Neural crest cell (in vitro differentiated cells): Measurements from ENCODE around the gene NOL12. TPM values are rescaled to one million over a fixed set of nuclear protein-coding genes. Genes with fewer than 3 reads are reported as not detected.
"Not testable (repeated sequence)": the region's sequence is repeated elsewhere in the genome, so short reads cannot be mapped to it uniquely, and the experiment has no call there.

Experiments used
- DNase-seq: peaks from one replicate; pipeline ENCODE4 v3.0.0; 2021; ENCODE audit warnings: low read depth, mixed read lengths, low spot score
- H3K27ac Mint-ChIP-seq: one replicate; pipeline ENCODE4 v1.8.0; 2021; ENCODE audit warnings: mild to moderate bottlenecking, mixed read lengths; ENCODE audit not compliant: unreplicated experiment
- H3K27me3 Mint-ChIP-seq: 2 replicates; pipeline ENCODE4 v1.8.0; 2021; ENCODE audit warnings: low read depth, mild to moderate bottlenecking, mixed read lengths
- H3K36me3 Mint-ChIP-seq: 2 replicates; pipeline ENCODE4 v1.8.0; 2021; ENCODE audit warnings: low read depth, mild to moderate bottlenecking, mixed read lengths
- H3K4me1 Mint-ChIP-seq: 2 replicates; pipeline ENCODE4 v1.8.0; 2021; ENCODE audit warnings: mixed read lengths
- H3K4me3 Mint-ChIP-seq: one replicate; pipeline ENCODE4 v1.8.0; 2021; ENCODE audit warnings: mild to moderate bottlenecking, mixed read lengths
- H3K9me3 Mint-ChIP-seq: 2 replicates; pipeline ENCODE4 v1.8.0; 2021; ENCODE audit warnings: mixed read lengths
- CTCF ChIP-seq: fragments of 200-600 bp; sonication (generic); conservative IDR thresholded peaks from 2 replicates; pipeline ENCODE4 v1.5.0; 2021; ENCODE audit warnings: antibody characterized with exemption, mild to moderate bottlenecking
- total RNA-seq: library from RNA; stranded (reverse); gene quantifications from 2 replicates; pipeline ENCODE4 v1.2.1, GENCODE V29; 2021

NOL12 gene
- total RNA-seq, 1 donor from 2014 or later, result 43.3 TPM

DNA sequence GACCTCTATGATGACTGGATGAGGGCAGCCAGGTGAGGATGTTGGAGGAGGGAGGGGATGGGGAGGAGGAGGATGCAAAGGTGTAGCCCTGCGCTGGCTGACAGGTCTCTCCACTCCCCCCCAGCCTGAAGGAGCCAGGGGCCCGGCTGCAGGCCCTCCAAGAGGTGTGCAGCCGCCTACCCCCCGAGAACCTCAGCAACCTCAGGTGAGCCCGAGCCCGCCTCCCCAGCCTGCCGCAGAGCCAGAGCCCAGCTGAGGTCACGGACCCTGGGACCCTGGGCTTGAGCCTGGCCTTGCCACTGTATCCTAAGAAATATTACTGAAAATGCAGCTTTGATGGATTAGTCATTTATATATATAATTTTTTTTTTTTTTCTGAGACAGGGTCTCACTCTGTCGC, 38.8 kb upstream of the NOL12 start:
- H3K27me3 Mint-ChIP-seq, result no peaks in the 10 kb centered on the region
- no peak for TF ChIP-seq CTCF
- peaks cover 2% of the 10 kb centered on the region for H3K36me3 Mint-ChIP-seq
- H3K4me1 Mint-ChIP-seq, result peaks cover 8% of the 10 kb centered on the region
- no peaks in the 10 kb centered on the region for H3K9me3 Mint-ChIP-seq
- no peak overlapping the region for H3K4me3 Mint-ChIP-seq
- H3K27ac Mint-ChIP-seq, result no peak overlapping the region
- no peak for DNase-seq

DNA sequence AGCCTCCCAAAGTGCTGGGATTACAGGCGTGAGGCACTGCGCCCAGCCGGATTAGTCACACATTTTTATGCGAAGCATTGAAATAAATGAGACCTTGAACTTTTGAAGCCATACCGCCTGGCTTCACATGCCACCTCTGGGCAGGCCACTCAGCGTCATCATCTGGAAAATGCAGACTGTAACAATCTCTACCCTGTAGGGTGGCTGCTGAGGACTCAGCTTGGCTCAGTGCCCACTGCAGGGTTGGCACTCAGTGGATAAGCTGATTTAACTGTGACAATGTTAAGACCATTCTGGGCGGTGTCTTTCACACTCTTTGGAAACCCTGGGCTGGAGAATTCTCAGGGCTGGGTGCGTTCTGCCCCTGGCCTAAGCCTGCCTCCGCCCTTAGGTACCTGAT, 38.2 kb upstream of the NOL12 start:
- DNase-seq, result no peak
- H3K4me3 Mint-ChIP-seq, result no peak overlapping the region
- H3K9me3 Mint-ChIP-seq, result no peaks in the 10 kb centered on the region
- no peak overlapping the region for H3K27ac Mint-ChIP-seq
- H3K27me3 Mint-ChIP-seq, result no peaks in the 10 kb centered on the region
- H3K36me3 Mint-ChIP-seq, result peaks cover 2% of the 10 kb centered on the region
- no peak for TF ChIP-seq CTCF
- H3K4me1 Mint-ChIP-seq, result peaks cover 8% of the 10 kb centered on the region

DNA sequence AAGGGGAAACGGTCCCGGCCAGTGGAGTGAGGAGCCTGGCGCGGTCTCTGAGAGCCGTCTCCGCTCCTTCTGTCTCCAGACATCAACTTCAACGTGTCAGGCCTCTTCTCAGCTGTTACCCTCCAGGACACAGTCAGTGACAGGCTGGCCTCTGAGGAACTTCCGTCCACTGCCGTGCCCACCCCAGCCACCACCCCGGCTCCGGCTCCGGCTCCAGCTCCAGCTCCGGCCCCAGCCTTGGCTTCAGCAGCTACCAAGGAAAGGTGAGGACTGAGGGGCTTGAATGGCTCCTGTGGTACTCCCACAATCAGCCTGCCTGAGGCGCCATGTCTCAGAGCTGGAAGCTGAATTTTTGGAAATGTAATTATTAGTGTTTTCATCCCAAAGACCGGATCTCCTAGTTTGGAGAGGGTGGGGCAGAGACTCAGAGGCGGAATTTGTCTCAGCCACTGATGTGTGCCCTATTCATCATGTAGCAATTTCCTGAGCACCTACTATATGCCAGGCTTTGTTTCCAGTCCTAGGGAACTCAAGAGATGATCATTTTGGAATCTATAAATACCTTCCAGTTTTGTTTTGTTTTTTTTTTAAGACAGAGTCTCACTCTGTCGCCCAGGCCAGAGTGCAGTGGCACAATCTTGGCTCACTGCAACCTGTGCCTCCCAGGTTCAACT, 35.5 kb upstream of the NOL12 start:
- Mint-ChIP-seq H3K27me3 (no peaks in the 10 kb centered on the region), H3K36me3 (no peaks in the 10 kb centered on the region), H3K4me3 (no peak overlapping the region), H3K4me1 (no peaks in the 10 kb centered on the region), H3K9me3 (no peaks in the 10 kb centered on the region), H3K27ac (no peak overlapping the region)
- DNase-seq, result no peak
- TF ChIP-seq CTCF, result no peak

DNA sequence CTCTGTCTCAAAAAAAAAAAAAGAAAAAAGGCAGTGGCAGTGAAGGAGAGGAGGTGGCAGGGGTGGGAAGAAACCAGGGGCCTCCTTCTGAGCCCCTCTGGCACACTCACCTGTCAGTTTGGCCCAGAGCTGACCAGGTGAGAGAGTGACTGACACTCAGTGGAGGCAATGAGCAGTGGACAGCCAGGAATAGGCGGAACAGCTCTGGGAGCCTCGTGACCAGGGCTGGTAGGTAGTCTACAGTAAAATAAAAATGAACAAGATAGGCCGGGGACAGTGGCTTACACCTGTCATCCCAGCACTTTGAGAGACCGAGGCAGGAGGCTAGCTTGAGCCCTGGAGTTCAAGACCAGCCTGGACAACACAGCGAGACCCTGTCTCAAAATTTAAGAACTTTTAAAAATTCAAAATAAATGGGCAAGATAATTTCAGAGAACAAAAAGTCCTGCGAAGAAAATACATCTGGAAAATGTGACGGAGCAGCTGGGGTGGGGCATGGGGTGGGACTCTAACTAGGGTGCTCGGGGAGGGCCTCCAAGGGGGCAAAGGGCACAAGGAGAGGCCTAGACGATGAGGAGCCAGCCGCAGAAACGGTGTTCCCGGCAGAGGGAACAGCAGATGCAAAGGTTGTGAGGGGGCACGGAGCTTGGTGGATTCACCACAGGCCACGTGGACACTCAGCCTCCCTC, 31.4 kb upstream of the NOL12 start:
- no peaks in the 10 kb centered on the region for H3K27me3 Mint-ChIP-seq
- H3K36me3 Mint-ChIP-seq, result no peaks in the 10 kb centered on the region
- H3K27ac Mint-ChIP-seq, result no peak overlapping the region
- no peak for TF ChIP-seq CTCF
- no peak overlapping the region for H3K4me3 Mint-ChIP-seq
- H3K4me1 Mint-ChIP-seq, result peaks cover 14% of the 10 kb centered on the region
- H3K9me3 Mint-ChIP-seq, result no peaks in the 10 kb centered on the region
- DNase-seq, result no peak

GRCh38 chr22:37655252-37655563, 30.9 kb upstream of the NOL12 start:
- Mint-ChIP-seq H3K9me3 (no peaks in the 10 kb centered on the region), H3K4me3 (no peak overlapping the region), H3K27ac (no peak overlapping the region), H3K36me3 (no peaks in the 10 kb centered on the region), H3K4me1 (peaks cover 19% of the 10 kb centered on the region), H3K27me3 (no peaks in the 10 kb centered on the region)
- no peak for TF ChIP-seq CTCF
- DNase-seq, result no peak

DNA sequence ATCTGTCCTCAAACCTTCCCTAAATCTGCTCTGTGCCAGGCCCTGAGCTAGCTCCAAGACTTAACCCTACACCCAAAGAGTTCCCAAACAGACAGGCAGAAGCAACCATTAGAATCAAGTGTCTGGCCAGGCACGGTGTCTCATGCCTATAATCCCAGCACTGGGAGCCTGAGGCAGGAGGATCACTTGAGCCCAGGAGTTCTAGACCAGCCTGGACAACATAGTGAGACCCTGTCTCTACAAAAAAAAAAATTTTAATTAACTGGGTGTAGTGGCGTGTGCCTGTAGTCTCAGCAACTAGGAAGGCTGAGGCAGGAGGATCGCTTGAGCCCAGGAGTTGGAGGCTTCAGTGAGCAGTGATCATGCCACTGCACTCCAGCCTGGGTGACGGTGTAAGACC, 29.6 kb upstream of the NOL12 start:
- not testable (repeated sequence) for DNase-seq, H3K36me3 Mint-ChIP-seq, H3K9me3 Mint-ChIP-seq, H3K27me3 Mint-ChIP-seq
- Mint-ChIP-seq H3K4me1 (peaks cover 33% of the 10 kb centered on the region), H3K4me3 (peak overlapping the region; percentile 25), H3K27ac (peak overlapping the region; percentile 10)
